HCT116 (cell line): Measurements from ENCODE around the gene TMEM169. TPM values are rescaled to one million over a fixed set of nuclear protein-coding genes. Genes with fewer than 3 reads are reported as not detected.

Experiments used
- ATAC-seq: fragments of 200-7000 bp; cut with Tn5 transposase; 2 replicates; pipeline ENCODE4 v1.9.1; 2020; ENCODE audit warnings: mild to moderate bottlenecking, moderate library complexity
- BruUV-seq: library from RNA; stranded (reverse); fragments of 400-500 nt; replicated peaks from 2 replicates; lab custom pipeline; 2021; lab: Mats Ljungman, UMichigan
- CTCF ChIA-PET: fragments of 300-600 bp; sonication (Branson Sonifier 250); formaldehyde crosslinking; loops from one replicate; lab custom pipeline; 2021; ENCODE audit warnings: antibody characterized with exemption; lab: Charles Lee
- POLR2A ChIA-PET: fragments of 300-600, 350-600 bp; sonication (Branson Sonifier 250); formaldehyde crosslinking; loops from one replicate; lab custom pipeline; 2021; ENCODE audit warnings: antibody characterized with exemption; lab: Charles Lee
- RAD21 ChIA-PET, 2 experiments: fragments of 300-600 bp; sonication (Branson Sonifier 250); formaldehyde crosslinking; loops; one replicate each; lab custom pipeline; 2023; ENCODE audit warnings: low total read pairs in 2 of 2; ENCODE audit not compliant: uncharacterized antibody in 2 of 2, unreplicated experiment in 2 of 2, low non-redundant PET in 1 of 2; lab: Charles Lee
- DNase-seq: peaks from one replicate; pipeline ENCODE4 v3.0.0-alpha.2; 2010; ENCODE audit warnings: low read depth, low spot score
- H2AFZ ChIP-seq: fragments of 200-600 bp; shearing (Covaris generic), sonication (generic); 2 replicates; pipeline ENCODE4 v1.6.1; 2017; ENCODE audit warnings: low read depth, mixed run types, mixed read lengths, antibody characterized with exemption, low read length; ENCODE audit not compliant: poor library complexity, severe bottlenecking
- H3K27ac ChIP-seq: 2 replicates; pipeline ENCODE4 v1.5.1; 2012; ENCODE audit warnings: low read depth, low read length
- H3K27me3 ChIP-seq: fragments of 200-600 bp; sonication (generic); 2 replicates; pipeline ENCODE4 v1.6.1; 2016; ENCODE audit warnings: mixed run types, low read length, mixed read lengths; ENCODE audit not compliant: insufficient read depth
- H3K36me3 ChIP-seq, 2 experiments: fragments of 200-500 bp in 1 of 2; fragments of 200-600 bp in 1 of 2; sonication (Bioruptor generic) in 1 of 2; sonication (generic) in 1 of 2; 2 replicates each; pipeline versions ENCODE4 v1.5.1 to v1.6.1; 2014 to 2016; ENCODE audit warnings: low read length in 2 of 2, inconsistent platforms in 1 of 2, mixed read lengths in 1 of 2, mixed run types in 1 of 2; ENCODE audit not compliant: insufficient read depth in 2 of 2, control insufficient read depth in 1 of 2
- H3K4me1 ChIP-seq, 2 experiments: fragments of 200-600 bp in 1 of 2; sonication (generic) in 1 of 2; 2 replicates each; pipeline versions ENCODE4 v1.5.1 to v1.6.1; 2012 to 2017; ENCODE audit warnings: low read length in 2 of 2, inconsistent platforms in 1 of 2, mild to moderate bottlenecking in 1 of 2, mixed read lengths in 1 of 2, mixed run types in 1 of 2, moderate library complexity in 1 of 2; ENCODE audit not compliant: insufficient read depth in 2 of 2, control insufficient read depth in 1 of 2
- H3K4me2 ChIP-seq: fragments of 200-600 bp; sonication (generic); 2 replicates; pipeline ENCODE4 v1.6.1; 2017; ENCODE audit warnings: mixed run types, low read length, mixed read lengths
- H3K4me3 ChIP-seq, 2 experiments: fragments of 200-600 bp in 1 of 2; sonication (generic) in 1 of 2; replicated peaks in 1 of 2; 2 replicates each; pipeline ENCODE4 v1.5.1; 2011 to 2016; ENCODE audit warnings: low read length in 2 of 2, control low read depth in 1 of 2, low read depth in 1 of 2, mild to moderate bottlenecking in 1 of 2, mixed read lengths in 1 of 2, mixed run types in 1 of 2
- H3K79me2 ChIP-seq: fragments of 200-600 bp; sonication (generic); 2 replicates; pipeline ENCODE4 v1.6.1; 2017; ENCODE audit warnings: mild to moderate bottlenecking, mixed run types, low read length, moderate library complexity, mixed read lengths; ENCODE audit not compliant: insufficient read depth
- H3K9ac ChIP-seq: fragments of 200-600 bp; sonication (generic); 2 replicates; pipeline ENCODE4 v1.6.1; 2016; ENCODE audit warnings: low read length, mixed read lengths
- H3K9me2 ChIP-seq: fragments of 200-600 bp; sonication (generic), shearing (Covaris generic); 2 replicates; pipeline ENCODE4 v1.6.1; 2017; ENCODE audit warnings: mixed run types, mild to moderate bottlenecking, moderate library complexity; ENCODE audit not compliant: insufficient read depth
- H3K9me3 ChIP-seq, 2 experiments: fragments of 200-500 bp in 1 of 2; fragments of 200-600 bp in 1 of 2; sonication (Bioruptor generic) in 1 of 2; sonication (generic) in 1 of 2; 2 replicates each; pipeline ENCODE4 v1.6.1; 2014 to 2017; ENCODE audit warnings: low read length in 2 of 2, mixed read lengths in 2 of 2, inconsistent platforms in 1 of 2, low read depth in 1 of 2, mild to moderate bottlenecking in 1 of 2, mixed run types in 1 of 2, moderate library complexity in 1 of 2; ENCODE audit not compliant: control insufficient read depth in 1 of 2, insufficient read depth in 1 of 2
- H4K20me1 ChIP-seq: fragments of 200-600 bp; sonication (generic), shearing (Covaris generic); 2 replicates; pipeline ENCODE4 v1.6.1; 2017; ENCODE audit warnings: mixed run types, mild to moderate bottlenecking, moderate library complexity; ENCODE audit not compliant: insufficient read depth
- CEBPB ChIP-seq: IDR thresholded peaks from 2 replicates; pipeline ENCODE4 v1.6.1; 2012; ENCODE audit warnings: low read depth
- EGR1 ChIP-seq: IDR thresholded peaks from 2 replicates; pipeline ENCODE4 v1.6.1; 2012; ENCODE audit warnings: low read depth
- ELF1 ChIP-seq: IDR thresholded peaks from 2 replicates; pipeline ENCODE4 v1.6.1; 2012; ENCODE audit warnings: low read depth, borderline replicate concordance
- EZH2 ChIP-seq: fragments of 200-600 bp; sonication (generic); IDR thresholded peaks from 2 replicates; pipeline ENCODE4 v1.6.1; 2017; ENCODE audit warnings: antibody characterized with exemption, mixed run types
- EZH2phosphoT487 ChIP-seq: fragments of 200-600 bp; IDR thresholded peaks from 2 replicates; pipeline ENCODE4 v1.6.1; 2018; ENCODE audit warnings: antibody characterized with exemption, borderline replicate concordance
- JUND ChIP-seq: IDR thresholded peaks from 2 replicates; pipeline ENCODE4 v1.6.1; 2012
- ZNF274 ChIP-seq: fragments of 200-500 bp; sonication (Bioruptor generic); IDR thresholded peaks from 2 replicates; pipeline ENCODE4 v1.6.1; 2014; ENCODE audit warnings: mild to moderate bottlenecking, low read depth, low read length, inconsistent platforms
- intact Hi-C: fragments of 100-400 bp; cut with micrococcal nuclease; formaldehyde crosslinking; loops from 2 replicates; pipeline ENCODE4 v1.10.0; 2022
- total RNA-seq: library from RNA; stranded (reverse); gene quantifications from one replicate; pipeline ENCODE4 v1.2.1, GENCODE V29; 2021; ENCODE audit not compliant: unreplicated experiment
- TF ChIP-seq, protein P1 (sequence below), 3 experiments: fragments of 200-600 bp in 1 of 3; sonication (generic) in 1 of 3; IDR thresholded peaks in 2 of 3; conservative IDR thresholded peaks in 1 of 3; 2 replicates each; pipeline ENCODE4 v1.5.1; 2012 to 2017; ENCODE audit warnings: low read depth in 2 of 3, low read length in 2 of 3, antibody characterized with exemption in 1 of 3, borderline replicate concordance in 1 of 3, control low read depth in 1 of 3, mild to moderate bottlenecking in 1 of 3, mixed read lengths in 1 of 3, mixed run types in 1 of 3, moderate library complexity in 1 of 3; ENCODE audit not compliant: insufficient read depth in 1 of 3
- TF ChIP-seq, protein P2 (sequence below): IDR thresholded peaks from 2 replicates; pipeline ENCODE4 v1.6.1; 2012; ENCODE audit warnings: low read depth
- TF ChIP-seq, protein P3 (sequence below): IDR thresholded peaks from 2 replicates; pipeline ENCODE4 v1.6.1; 2011; ENCODE audit warnings: mild to moderate bottlenecking, low read length, moderate library complexity; ENCODE audit not compliant: insufficient replicate concordance; ENCODE audit errors: extremely low read depth

TMEM169 gene
- total RNA-seq, 1 experiment from 2014 or later, result 0.42 TPM

DNA sequence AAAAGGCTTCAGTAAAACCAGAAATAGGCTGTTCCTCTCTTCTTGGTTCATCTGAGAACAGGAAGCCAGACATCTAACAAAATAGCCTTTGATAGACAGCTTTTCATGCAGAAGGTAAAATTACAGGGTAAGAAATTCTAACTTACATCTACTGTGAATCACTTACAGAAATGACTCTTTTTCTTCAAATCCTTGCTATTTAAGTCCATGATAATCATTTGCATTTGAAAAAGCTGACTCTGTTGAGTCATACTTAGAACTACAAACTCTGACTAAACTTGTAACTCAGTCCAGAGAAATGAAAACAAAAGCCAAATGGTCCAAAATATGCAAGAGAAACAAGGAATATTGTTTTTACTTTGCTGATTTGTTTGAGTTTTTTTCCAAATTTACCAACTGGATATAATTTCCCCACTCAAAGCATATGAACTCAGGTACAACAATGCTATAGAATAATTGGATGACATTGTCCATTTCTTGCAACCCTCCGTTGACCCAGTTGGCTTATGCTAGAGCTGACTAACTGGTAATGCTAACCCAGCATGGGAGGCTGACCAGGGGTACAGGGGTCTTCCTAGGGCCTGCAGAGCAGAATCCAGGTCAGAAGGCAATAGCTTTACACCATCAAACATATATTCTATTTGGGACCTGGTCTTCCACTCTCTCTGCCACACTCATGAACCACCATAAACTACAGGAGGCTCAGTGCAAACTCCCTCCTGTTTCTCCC is 49.6 kb upstream of the TMEM169 start (continued):
- TF ChIP-seq, protein P1, sequence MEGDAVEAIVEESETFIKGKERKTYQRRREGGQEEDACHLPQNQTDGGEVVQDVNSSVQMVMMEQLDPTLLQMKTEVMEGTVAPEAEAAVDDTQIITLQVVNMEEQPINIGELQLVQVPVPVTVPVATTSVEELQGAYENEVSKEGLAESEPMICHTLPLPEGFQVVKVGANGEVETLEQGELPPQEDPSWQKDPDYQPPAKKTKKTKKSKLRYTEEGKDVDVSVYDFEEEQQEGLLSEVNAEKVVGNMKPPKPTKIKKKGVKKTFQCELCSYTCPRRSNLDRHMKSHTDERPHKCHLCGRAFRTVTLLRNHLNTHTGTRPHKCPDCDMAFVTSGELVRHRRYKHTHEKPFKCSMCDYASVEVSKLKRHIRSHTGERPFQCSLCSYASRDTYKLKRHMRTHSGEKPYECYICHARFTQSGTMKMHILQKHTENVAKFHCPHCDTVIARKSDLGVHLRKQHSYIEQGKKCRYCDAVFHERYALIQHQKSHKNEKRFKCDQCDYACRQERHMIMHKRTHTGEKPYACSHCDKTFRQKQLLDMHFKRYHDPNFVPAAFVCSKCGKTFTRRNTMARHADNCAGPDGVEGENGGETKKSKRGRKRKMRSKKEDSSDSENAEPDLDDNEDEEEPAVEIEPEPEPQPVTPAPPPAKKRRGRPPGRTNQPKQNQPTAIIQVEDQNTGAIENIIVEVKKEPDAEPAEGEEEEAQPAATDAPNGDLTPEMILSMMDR (IDR thresholded peaks at IDR 0.05 in 2 of 3, conservative IDR thresholded peaks at IDR 0.05 in 1 of 3; ENCODE audit: borderline replicate concordance in 1 of 3, insufficient read depth in 1 of 3, low read depth in 2 of 3, low read length in 2 of 3), result no peak

DNA sequence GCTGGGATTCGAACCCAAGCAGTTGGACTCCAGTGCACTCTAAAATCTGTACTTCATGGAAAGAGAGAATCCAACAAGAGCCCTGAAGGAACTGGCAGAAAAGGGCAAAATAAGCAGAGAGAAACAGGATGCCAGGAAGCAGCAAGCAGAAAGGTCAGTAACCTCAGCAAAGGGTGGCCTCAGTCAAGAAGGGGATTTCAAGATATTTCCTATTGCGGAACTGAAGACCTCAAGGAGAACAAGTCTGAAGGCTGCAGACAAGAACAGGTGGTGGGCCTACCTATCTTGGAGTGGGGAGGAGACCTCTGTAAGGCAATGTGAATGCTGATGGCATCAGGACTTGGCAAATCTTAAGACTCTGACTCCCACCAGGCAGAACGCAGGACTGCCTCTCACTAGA is 48.3 kb upstream of the TMEM169 start:
- Histone ChIP-seq H3K36me3 (no peaks in the 10 kb centered on the region), H2AFZ (no peak overlapping the region), H3K4me1 (no peaks in the 10 kb centered on the region), H3K27ac (no peak overlapping the region), H3K4me2 (no peak overlapping the region), H3K9ac (no peak overlapping the region), H3K9me2 (no peaks in the 10 kb centered on the region)
- DNase-seq, result no peak
- RAD21 ChIA-PET, result no interaction called here
- ATAC-seq, result no peak
- TF ChIP-seq CEBPB (no peak), ELF1 (no peak), EZH2phosphoT487 (no peak), EZH2 (no peak), EGR1 (no peak), ZNF274 (no peak), JUND (no peak)
- TF ChIP-seq, protein P2, sequence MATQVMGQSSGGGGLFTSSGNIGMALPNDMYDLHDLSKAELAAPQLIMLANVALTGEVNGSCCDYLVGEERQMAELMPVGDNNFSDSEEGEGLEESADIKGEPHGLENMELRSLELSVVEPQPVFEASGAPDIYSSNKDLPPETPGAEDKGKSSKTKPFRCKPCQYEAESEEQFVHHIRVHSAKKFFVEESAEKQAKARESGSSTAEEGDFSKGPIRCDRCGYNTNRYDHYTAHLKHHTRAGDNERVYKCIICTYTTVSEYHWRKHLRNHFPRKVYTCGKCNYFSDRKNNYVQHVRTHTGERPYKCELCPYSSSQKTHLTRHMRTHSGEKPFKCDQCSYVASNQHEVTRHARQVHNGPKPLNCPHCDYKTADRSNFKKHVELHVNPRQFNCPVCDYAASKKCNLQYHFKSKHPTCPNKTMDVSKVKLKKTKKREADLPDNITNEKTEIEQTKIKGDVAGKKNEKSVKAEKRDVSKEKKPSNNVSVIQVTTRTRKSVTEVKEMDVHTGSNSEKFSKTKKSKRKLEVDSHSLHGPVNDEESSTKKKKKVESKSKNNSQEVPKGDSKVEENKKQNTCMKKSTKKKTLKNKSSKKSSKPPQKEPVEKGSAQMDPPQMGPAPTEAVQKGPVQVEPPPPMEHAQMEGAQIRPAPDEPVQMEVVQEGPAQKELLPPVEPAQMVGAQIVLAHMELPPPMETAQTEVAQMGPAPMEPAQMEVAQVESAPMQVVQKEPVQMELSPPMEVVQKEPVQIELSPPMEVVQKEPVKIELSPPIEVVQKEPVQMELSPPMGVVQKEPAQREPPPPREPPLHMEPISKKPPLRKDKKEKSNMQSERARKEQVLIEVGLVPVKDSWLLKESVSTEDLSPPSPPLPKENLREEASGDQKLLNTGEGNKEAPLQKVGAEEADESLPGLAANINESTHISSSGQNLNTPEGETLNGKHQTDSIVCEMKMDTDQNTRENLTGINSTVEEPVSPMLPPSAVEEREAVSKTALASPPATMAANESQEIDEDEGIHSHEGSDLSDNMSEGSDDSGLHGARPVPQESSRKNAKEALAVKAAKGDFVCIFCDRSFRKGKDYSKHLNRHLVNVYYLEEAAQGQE, result no peak
- TF ChIP-seq, protein P1 (IDR thresholded peaks at IDR 0.05 in 2 of 3, conservative IDR thresholded peaks at IDR 0.05 in 1 of 3; ENCODE audit: borderline replicate concordance in 1 of 3, insufficient read depth in 1 of 3, low read depth in 2 of 3, low read length in 2 of 3), result no peak
- TF ChIP-seq, protein P3, sequence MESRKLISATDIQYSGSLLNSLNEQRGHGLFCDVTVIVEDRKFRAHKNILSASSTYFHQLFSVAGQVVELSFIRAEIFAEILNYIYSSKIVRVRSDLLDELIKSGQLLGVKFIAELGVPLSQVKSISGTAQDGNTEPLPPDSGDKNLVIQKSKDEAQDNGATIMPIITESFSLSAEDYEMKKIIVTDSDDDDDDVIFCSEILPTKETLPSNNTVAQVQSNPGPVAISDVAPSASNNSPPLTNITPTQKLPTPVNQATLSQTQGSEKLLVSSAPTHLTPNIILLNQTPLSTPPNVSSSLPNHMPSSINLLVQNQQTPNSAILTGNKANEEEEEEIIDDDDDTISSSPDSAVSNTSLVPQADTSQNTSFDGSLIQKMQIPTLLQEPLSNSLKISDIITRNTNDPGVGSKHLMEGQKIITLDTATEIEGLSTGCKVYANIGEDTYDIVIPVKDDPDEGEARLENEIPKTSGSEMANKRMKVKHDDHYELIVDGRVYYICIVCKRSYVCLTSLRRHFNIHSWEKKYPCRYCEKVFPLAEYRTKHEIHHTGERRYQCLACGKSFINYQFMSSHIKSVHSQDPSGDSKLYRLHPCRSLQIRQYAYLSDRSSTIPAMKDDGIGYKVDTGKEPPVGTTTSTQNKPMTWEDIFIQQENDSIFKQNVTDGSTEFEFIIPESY, result no peak
- TF ChIP-seq, all 23 proteins: peak for 0
- intact Hi-C loops, result loop anchor here (10.0 kb wide), 1 partner anchor 631 kb away; no protein-coding TSS in a partner anchor
- no peaks in the 10 kb centered on the region for H3K79me2 ChIP-seq
- ChIA-PET CTCF (interaction anchor here (0.6 to 2.4 kb wide), 8 partner anchors 8 to 633 kb away, joined by 3 to 10 read pairs (median 4); no protein-coding TSS in a partner anchor), POLR2A (no interaction called here)
- H3K27me3 ChIP-seq, result no peaks in the 10 kb centered on the region
- no peak overlapping the region for H3K4me3 ChIP-seq
- no peaks in the 10 kb centered on the region for H3K9me3 ChIP-seq
- BruUV-seq, result no TSS peak
- H4K20me1 ChIP-seq, result no peaks in the 10 kb centered on the region
